GM06990 (cell line): Measurements from ENCODE around the gene POLA1.
"Not testable (repeated sequence)": the region's sequence is repeated elsewhere in the genome, so short reads cannot be mapped to it uniquely, and the experiment has no call there.

Source experiments
- DNase-seq: peaks from one replicate; pipeline ENCODE4 v3.0.0-alpha.2; 2011; ENCODE audit not compliant: insufficient read length; ENCODE audit errors: extremely low read depth
- H3K27me3 ChIP-seq: replicated peaks from 2 replicates; pipeline ENCODE4 v1.6.0; 2011; ENCODE audit warnings: low read length; ENCODE audit not compliant: control insufficient read depth, insufficient read depth
- H3K36me3 ChIP-seq: 2 replicates; pipeline ENCODE4 v1.5.1; 2011; ENCODE audit warnings: low read length; ENCODE audit not compliant: control insufficient read depth, insufficient read depth
- H3K4me3 ChIP-seq: replicated peaks from 2 replicates; pipeline ENCODE4 v1.5.1; 2011; ENCODE audit warnings: low read depth, mild to moderate bottlenecking, control low read depth, low read length
- TF ChIP-seq, protein P1 (sequence below): IDR thresholded peaks from 2 replicates; pipeline ENCODE4 v1.5.1; 2011; ENCODE audit warnings: low read length, control low read depth, mild to moderate bottlenecking, inconsistent platforms; ENCODE audit not compliant: insufficient read depth, poor library complexity, severe bottlenecking

POLA1 gene

GRCh38 chrX:24851780-24852179 lies 158.1 kb downstream of the POLA1 start:
- Histone ChIP-seq H3K27me3 (no peaks in the 10 kb centered on the region), H3K4me3 (no peak overlapping the region), H3K36me3 (no peaks in the 10 kb centered on the region)
- TF ChIP-seq, protein P1, sequence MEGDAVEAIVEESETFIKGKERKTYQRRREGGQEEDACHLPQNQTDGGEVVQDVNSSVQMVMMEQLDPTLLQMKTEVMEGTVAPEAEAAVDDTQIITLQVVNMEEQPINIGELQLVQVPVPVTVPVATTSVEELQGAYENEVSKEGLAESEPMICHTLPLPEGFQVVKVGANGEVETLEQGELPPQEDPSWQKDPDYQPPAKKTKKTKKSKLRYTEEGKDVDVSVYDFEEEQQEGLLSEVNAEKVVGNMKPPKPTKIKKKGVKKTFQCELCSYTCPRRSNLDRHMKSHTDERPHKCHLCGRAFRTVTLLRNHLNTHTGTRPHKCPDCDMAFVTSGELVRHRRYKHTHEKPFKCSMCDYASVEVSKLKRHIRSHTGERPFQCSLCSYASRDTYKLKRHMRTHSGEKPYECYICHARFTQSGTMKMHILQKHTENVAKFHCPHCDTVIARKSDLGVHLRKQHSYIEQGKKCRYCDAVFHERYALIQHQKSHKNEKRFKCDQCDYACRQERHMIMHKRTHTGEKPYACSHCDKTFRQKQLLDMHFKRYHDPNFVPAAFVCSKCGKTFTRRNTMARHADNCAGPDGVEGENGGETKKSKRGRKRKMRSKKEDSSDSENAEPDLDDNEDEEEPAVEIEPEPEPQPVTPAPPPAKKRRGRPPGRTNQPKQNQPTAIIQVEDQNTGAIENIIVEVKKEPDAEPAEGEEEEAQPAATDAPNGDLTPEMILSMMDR: no peak
- DNase-seq: no peak

- no peak for DNase-seq
- TF ChIP-seq, protein P1: no peak
Measured at GRCh38 chrX:24858004-24858746, 164.5 kb downstream of the POLA1 start.

DNA sequence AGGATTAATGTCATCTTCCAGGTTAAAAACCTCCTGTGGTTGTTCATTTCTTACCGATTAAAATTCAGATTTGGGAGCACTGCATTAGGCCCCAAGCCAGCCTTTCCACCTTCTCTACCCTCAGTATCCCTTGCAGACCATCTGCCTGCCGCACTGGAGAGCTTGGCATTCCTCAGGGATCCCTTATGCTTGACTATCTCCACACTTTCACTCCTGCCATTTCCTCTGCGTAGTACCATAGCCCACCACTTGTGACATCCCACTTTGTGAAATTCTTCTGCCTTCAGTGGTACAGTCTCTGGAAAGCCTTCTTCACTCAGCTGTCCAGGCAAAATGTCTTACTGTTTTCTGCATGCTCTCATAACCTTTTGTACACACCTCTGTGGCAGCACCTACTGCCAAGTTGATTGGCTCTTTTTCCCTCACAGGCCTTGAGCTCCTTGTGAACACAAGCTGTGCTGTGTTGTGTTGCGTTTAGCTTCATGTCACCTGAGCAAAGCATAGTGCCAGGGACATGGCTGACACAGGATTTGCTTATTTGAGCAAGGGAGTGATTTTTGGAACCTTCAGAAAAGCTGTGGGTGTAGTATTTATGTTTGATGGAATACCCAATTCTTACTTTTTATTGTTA lies 165.6 kb downstream of the POLA1 start:
- Histone ChIP-seq H3K36me3 (no peaks in the 10 kb centered on the region), H3K27me3 (no peaks in the 10 kb centered on the region), H3K4me3 (no peak overlapping the region)
- TF ChIP-seq, protein P1: no peak
- no peak for DNase-seq

More at GRCh38 chrX:24858004-24858746, 164.5 kb downstream of the POLA1 start:
- Histone ChIP-seq H3K36me3 (no peaks in the 10 kb centered on the region), H3K27me3 (no peaks in the 10 kb centered on the region), H3K4me3 (no peak overlapping the region)

DNA sequence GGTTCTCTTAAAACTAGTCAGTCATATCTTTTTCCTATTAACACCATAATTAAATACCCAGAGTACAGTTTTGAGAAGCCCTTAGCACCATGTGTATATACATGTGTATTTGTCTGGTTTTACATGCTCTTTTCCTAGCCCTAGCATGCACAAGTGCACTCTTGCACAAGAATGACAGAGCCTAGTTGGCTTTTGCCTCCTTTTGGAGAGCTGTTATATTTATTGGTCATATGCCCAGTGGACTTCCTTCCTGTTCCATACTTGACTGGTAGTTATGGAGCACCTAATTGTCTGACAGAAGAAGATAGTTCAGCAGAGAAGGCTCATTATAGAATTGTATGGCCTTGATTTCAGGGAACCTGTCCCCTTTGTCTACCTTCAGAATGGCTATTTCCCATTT lies 166.4 kb downstream of the POLA1 start:
- Histone ChIP-seq H3K4me3 (no peak overlapping the region), H3K27me3 (no peaks in the 10 kb centered on the region), H3K36me3 (no peaks in the 10 kb centered on the region)
- TF ChIP-seq, protein P1: no peak
- DNase-seq: no peak

- H3K27me3 ChIP-seq: no peaks in the 10 kb centered on the region
- H3K4me3 ChIP-seq: no peak overlapping the region
- DNase-seq: no peak
- TF ChIP-seq, protein P1: no peak
- no peaks in the 10 kb centered on the region for H3K36me3 ChIP-seq
Measured at GRCh38 chrX:24862343-24862742, 168.6 kb downstream of the POLA1 start.

DNA sequence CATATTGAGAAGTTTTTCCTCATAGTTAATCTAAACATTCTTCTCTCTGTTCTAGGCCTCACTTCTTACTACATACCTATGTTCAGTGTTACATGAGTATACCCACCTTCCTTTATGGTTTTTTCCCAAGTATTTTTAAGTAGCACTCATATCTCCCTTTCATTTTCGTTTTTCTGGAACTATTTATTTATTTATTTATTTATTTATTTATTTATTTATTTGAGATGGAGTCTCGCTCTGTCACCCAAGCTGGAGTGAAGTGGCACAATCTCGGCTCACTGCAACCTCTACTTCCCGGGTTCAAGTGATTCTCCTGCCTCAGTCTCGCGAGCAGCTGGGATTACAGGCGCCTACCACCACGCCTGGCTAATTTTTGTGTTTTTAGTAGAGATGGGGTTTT lies 170.1 kb downstream of the POLA1 start:
- DNase-seq, H3K27me3 ChIP-seq, H3K36me3 ChIP-seq, H3K4me3 ChIP-seq: not testable (repeated sequence)
